Body of pancreas (tissue), 4 donors: Measurements from ENCODE around the gene DNM3. TPM values are rescaled to one million over a fixed set of nuclear protein-coding genes. Genes with fewer than 3 reads are reported as not detected.

Experiments
- ATAC-seq: fragments of 150-250 bp; one replicate; pipeline ENCODE4 v1.9.1; 2016
- DNase-seq, 4 donors: peaks; one replicate each; pipeline ENCODE4 v3.0.0-alpha.2; 2019
- H3K27ac ChIP-seq, 4 donors: fragments of 200-600 bp; sonication (generic); 1 replicate in 3 of 4; 2 replicates in 1 of 4; pipeline versions ENCODE4 v1.5.1 to v1.6.1; 2016 to 2019; ENCODE audit warnings: mild to moderate bottlenecking in 1 of 4, mixed read lengths in 1 of 4, moderate library complexity in 1 of 4
- H3K27me3 ChIP-seq, 2 donors: fragments of 200-600 bp; sonication (generic); one replicate each; pipeline ENCODE4 v1.6.0; 2016; ENCODE audit warnings: mild to moderate bottlenecking in 1 of 2
- H3K36me3 ChIP-seq, 2 donors: fragments of 200-600 bp; sonication (generic); replicated peaks in 1 of 2; 2 replicates each; pipeline ENCODE4 v1.5.1; 2016; ENCODE audit warnings: low read depth in 2 of 2; ENCODE audit not compliant: insufficient read depth in 1 of 2
- H3K4me1 ChIP-seq: fragments of 200-600 bp; sonication (generic); one replicate; pipeline ENCODE4 v1.6.0; 2016
- H3K4me3 ChIP-seq, 2 donors: fragments of 200-600 bp; sonication (generic); 1 replicate in 1 of 2; 2 replicates in 1 of 2; pipeline ENCODE4 v1.5.1; 2016 to 2019
- H3K9me3 ChIP-seq, 3 donors: fragments of 200-600 bp; sonication (generic); 1 replicate in 2 of 3; 2 replicates in 1 of 3; pipeline ENCODE4 v1.5.1; 2016
- POLR2A ChIP-seq, 3 donors: fragments of 450-650 bp; IDR thresholded peaks; one replicate each; pipeline ENCODE4 v1.6.1; 2016; ENCODE audit warnings: antibody characterized with exemption in 3 of 3, mild to moderate bottlenecking in 2 of 3
- WGBS, 2 donors: methylation state at CpG; one replicate each; pipeline ENCODE4 v1.1.5; 2017; 5-methylcytosine and 5-hydroxymethylcytosine counted together
- intact Hi-C: fragments of 100-400 bp; cut with DNase I; formaldehyde crosslinking; loops from one replicate; pipeline ENCODE4 v1.15.1; 2023
- total RNA-seq, 2 donors: library from RNA; depleted of rRNA; stranded (reverse); fragments of >200 nt; gene quantifications; one replicate each; pipeline ENCODE4 v1.1.0, GENCODE V29; 2016
- TF ChIP-seq, protein P1 (sequence below), 7 experiments: fragments of 450-650 bp in 4 of 7; fragments of 200-600 bp in 3 of 7; sonication (generic) in 3 of 7; IDR thresholded peaks; one replicate each; pipeline ENCODE4 v1.5.1; 2016 to 2019; ENCODE audit warnings: antibody characterized with exemption in 7 of 7

DNM3 gene
- total RNA-seq, 2 donors from 2014 or later = 2.9 to 4.0 TPM

DNA sequence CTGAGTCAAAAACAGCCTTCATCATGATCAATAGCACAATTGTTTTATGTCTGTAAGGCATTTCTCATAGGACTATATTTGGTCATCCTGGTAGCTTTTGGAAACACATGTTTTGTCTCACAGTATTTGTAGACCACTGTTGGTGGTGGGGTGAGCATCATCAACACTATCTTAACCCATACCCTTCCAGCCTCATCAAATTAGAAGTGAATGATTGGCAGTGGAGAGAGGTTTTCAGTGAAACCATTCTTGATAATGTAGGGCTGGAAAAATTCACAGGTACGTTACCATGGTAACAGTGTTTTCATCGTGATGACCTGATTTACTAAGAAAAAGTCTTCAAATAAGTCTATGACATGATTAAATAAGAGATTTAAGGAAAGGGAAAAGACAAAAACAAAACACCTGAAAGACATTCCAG lies 533.9 kb downstream of the DNM3 start:
- H3K27ac ChIP-seq = no peak overlapping the region
- ATAC-seq = no peak
- H3K4me3 ChIP-seq = no peak overlapping the region
- no peaks in the 10 kb centered on the region for H3K27me3 ChIP-seq
- 48 to 62% methylated on average over 2 of the region's 2 CpGs for WGBS, 2 donors
- H3K36me3 ChIP-seq = no peaks in the 10 kb centered on the region
- H3K4me1 ChIP-seq = no peaks in the 10 kb centered on the region
- no peaks in the 10 kb centered on the region for H3K9me3 ChIP-seq
- DNase-seq = no peak
- intact Hi-C loops = no loop called here
- TF ChIP-seq, protein P1, sequence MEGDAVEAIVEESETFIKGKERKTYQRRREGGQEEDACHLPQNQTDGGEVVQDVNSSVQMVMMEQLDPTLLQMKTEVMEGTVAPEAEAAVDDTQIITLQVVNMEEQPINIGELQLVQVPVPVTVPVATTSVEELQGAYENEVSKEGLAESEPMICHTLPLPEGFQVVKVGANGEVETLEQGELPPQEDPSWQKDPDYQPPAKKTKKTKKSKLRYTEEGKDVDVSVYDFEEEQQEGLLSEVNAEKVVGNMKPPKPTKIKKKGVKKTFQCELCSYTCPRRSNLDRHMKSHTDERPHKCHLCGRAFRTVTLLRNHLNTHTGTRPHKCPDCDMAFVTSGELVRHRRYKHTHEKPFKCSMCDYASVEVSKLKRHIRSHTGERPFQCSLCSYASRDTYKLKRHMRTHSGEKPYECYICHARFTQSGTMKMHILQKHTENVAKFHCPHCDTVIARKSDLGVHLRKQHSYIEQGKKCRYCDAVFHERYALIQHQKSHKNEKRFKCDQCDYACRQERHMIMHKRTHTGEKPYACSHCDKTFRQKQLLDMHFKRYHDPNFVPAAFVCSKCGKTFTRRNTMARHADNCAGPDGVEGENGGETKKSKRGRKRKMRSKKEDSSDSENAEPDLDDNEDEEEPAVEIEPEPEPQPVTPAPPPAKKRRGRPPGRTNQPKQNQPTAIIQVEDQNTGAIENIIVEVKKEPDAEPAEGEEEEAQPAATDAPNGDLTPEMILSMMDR (IDR thresholded peaks at IDR 0.05) = no peak
- TF ChIP-seq POLR2A (IDR thresholded peaks at IDR 0.05) = no peak

DNA sequence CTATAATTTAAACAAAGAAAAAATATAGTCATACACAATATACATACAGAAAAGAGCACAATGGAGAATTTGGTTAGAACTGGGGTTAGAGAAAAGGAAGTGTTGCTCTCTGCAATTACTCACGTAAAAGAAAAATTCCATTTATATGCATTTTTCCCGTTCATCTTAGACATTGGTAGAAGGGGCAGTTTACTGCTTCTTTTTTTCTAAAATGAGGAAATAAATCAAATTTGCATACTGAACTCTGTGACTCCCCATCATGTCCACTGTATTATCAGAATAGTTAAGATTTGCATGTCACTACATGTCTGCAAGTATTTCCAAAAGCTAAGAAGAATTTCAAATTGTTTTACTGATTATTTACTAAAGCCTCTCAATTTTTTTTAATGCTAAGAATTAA lies 535.1 kb downstream of the DNM3 start:
- ATAC-seq (no peak), DNase-seq (no peak)
- no peak for TF ChIP-seq POLR2A (IDR thresholded peaks at IDR 0.05)
- TF ChIP-seq, protein P1 (IDR thresholded peaks at IDR 0.05) = no peak
- no peak overlapping the region for H3K27ac ChIP-seq
- no peaks in the 10 kb centered on the region for H3K36me3 ChIP-seq
- no peaks in the 10 kb centered on the region for H3K27me3 ChIP-seq
- no peak overlapping the region for H3K4me3 ChIP-seq
- no peaks in the 10 kb centered on the region for H3K9me3 ChIP-seq
- H3K4me1 ChIP-seq = no peaks in the 10 kb centered on the region
- WGBS, 2 donors = 63 to 74% methylated on average over 2 of the region's 2 CpGs
- intact Hi-C loops = no loop called here

DNA sequence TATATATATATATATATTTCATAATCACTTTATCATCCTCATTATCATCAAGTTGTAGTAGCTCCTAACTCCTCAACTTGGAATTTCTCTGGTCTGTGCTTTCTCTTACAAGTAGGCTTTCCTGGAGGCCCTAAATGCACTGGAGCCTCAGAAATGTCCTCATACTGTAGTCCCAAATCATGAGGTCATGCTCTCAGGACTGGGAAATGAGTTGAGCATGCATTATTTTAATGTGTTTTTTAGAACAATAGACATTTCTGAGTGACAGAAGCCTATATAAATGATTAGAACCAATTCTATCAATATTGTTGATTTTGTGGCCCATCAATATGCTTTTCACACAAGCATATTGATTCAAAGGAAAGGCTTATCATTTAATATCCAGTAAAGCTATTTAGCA lies 536.3 kb downstream of the DNM3 start:
- TF ChIP-seq POLR2A (IDR thresholded peaks at IDR 0.05) = no peak
- TF ChIP-seq, protein P1 (IDR thresholded peaks at IDR 0.05) = no peak
- no peaks in the 10 kb centered on the region for H3K27me3 ChIP-seq
- intact Hi-C loops = no loop called here
- no peaks in the 10 kb centered on the region for H3K36me3 ChIP-seq
- H3K9me3 ChIP-seq = no peaks in the 10 kb centered on the region
- DNase-seq = no peak
- no peak for ATAC-seq
- no peak overlapping the region for H3K4me3 ChIP-seq
- H3K4me1 ChIP-seq = no peaks in the 10 kb centered on the region
- H3K27ac ChIP-seq = no peak overlapping the region

DNA sequence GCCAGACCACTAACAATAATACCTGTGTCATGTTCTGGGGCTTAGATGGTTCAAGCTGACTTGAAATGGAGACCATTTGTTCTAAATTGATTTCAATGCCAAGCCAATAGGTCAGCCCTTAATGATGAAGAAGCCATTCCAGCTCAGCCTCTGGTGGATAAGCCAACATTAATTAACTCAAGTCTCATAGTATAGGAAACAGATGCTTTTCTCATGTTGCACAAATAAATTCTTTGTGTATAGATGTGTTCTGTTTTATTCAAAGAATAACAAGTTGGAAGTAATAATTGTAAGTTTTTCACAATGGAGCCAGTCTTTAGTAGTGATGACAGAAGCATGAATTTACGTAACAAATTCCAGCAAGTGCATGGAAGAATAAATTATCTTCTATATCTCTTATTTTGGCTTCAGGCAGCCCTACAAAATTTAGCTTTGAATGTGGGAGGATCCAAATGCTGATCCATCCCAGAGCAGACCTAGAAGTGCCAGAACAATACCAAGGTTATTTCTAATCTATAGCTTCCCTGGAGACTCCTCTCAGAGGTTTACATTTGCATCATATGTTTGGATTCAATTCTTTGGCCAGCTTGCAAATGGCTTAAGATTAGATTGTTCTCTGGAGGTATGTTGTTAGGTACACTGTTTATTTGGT lies 536.9 kb downstream of the DNM3 start:
- H3K36me3 ChIP-seq = no peaks in the 10 kb centered on the region
- no peak overlapping the region for H3K4me3 ChIP-seq
- no peaks in the 10 kb centered on the region for H3K4me1 ChIP-seq
- ATAC-seq (no peak), DNase-seq (no peak)
- TF ChIP-seq, protein P1 (IDR thresholded peaks at IDR 0.05) = no peak
- TF ChIP-seq POLR2A (IDR thresholded peaks at IDR 0.05) = no peak
- no peaks in the 10 kb centered on the region for H3K9me3 ChIP-seq
- no peak overlapping the region for H3K27ac ChIP-seq
- WGBS, 2 donors = 93% methylated on average over 1 of the region's 1 CpG
- no peaks in the 10 kb centered on the region for H3K27me3 ChIP-seq
- intact Hi-C loops = no loop called here
